Measurements from ENCODE around the gene KRT2. TPM values are rescaled to one million over a fixed set of nuclear protein-coding genes. Genes with fewer than 3 reads are reported as not detected.

The KRT2 gene
- total and polyA plus RNA-seq, 10 of the 15 experiments (the other 5 are each of a cell fraction or from before 2014, with no cell fraction given), result 0.08 to 0.12 TPM; not detected in 8

DNA sequence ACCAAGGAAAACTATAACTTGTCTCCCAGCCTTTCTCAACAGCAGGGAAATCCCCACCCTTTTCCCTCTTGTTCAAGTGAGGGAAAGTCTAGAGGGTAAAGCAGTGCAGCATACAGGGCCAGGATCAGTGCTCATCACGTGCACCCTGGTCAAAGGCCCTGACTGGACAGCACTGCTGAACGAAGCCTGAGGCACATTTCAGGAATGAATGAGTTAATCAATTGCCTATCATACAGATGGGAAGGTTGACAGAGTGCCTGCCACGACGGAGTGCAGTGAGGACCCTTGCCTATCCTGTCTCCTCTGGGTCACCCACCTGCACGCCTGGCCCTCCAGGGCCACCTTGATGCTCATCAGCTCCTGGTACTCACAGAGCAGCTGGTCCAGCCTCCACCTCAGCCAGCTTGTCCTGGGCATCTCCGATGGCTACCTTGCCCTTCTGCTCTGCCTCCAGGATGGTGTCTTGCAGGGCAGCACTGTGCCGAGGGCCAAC lies 22.0 kb downstream of the KRT2 start (continued):
- TF ChIP-seq, protein P1, sequence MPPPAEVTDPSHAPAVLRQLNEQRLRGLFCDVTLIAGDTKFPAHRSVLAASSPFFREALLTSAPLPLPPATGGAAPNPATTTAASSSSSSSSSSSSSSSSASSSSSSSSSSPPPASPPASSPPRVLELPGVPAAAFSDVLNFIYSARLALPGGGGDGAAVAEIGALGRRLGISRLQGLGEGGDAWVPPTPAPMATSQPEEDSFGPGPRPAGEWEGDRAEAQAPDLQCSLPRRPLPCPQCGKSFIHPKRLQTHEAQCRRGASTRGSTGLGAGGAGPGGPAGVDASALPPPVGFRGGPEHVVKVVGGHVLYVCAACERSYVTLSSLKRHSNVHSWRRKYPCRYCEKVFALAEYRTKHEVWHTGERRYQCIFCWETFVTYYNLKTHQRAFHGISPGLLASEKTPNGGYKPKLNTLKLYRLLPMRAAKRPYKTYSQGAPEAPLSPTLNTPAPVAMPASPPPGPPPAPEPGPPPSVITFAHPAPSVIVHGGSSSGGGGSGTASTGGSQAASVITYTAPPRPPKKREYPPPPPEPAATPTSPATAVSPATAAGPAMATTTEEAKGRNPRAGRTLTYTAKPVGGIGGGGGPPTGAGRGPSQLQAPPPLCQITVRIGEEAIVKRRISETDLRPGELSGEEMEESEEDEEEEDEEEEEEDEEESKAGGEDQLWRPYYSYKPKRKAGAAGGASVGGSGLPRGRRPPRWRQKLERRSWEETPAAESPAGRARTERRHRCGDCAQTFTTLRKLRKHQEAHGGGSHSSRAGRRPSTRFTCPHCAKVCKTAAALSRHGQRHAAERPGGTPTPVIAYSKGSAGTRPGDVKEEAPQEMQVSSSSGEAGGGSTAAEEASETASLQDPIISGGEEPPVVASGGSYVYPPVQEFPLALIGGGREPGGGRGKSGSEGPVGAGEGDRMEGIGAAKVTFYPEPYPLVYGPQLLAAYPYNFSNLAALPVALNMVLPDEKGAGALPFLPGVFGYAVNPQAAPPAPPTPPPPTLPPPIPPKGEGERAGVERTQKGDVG (CRISPR knock-in tag; IDR thresholded peaks at IDR 0.05), result no peak
- no peak for TF ChIP-seq IRF4 (IDR thresholded peaks at IDR 0.05; ENCODE audit: low read depth, low read length)
- TF ChIP-seq POLR2AphosphoS5 (IDR thresholded peaks at IDR 0.05; ENCODE audit: low read length), result no peak
- TF ChIP-seq, protein P2, sequence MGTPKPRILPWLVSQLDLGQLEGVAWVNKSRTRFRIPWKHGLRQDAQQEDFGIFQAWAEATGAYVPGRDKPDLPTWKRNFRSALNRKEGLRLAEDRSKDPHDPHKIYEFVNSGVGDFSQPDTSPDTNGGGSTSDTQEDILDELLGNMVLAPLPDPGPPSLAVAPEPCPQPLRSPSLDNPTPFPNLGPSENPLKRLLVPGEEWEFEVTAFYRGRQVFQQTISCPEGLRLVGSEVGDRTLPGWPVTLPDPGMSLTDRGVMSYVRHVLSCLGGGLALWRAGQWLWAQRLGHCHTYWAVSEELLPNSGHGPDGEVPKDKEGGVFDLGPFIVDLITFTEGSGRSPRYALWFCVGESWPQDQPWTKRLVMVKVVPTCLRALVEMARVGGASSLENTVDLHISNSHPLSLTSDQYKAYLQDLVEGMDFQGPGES (IDR thresholded peaks at IDR 0.05), result no peak

DNA sequence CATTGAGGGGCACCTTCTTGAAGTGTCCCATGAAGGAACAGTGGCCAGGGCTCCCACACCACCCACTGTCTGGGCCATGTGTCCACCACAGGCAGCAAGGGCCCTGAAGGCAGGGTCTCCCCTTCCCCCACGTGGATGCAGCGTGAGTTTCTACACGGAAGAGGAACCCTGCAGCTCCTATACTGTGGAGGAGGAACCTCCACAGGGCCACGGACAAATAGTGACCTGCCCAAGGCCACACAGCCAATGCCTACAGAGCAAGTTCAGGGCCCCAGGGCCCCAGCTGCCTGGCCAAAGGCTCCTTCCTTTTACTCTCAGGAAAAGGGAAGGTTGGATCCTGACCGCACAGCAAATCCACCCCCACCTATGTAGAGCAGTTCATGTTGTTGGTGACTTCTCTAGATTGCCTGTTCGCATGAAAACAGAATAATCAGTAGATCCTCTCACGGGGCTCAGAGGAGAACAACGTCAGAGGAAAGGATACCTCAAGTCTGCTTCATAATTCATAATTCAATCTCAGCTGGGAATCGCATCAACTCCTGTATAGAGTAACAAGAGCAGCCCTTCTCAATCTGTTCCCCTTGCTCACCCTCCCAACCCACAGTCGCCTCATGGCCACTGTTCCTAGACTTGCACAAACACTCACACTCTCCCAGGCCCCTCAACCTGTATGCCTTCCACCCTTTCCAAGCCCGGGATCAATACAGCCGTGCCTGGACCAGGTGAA lies 22.6 kb downstream of the KRT2 start:
- H3K36me3 ChIP-seq (ENCODE audit: control insufficient read depth in 2 of 2, insufficient read depth in 2 of 2, low read length in 1 of 2), result no peaks in the 10 kb centered on the region

More for the DNA sequence above, 22.6 kb downstream of the KRT2 start:
- DNase-seq (ENCODE audit: low read depth, low spot score) (no peak), FAIRE-seq (no peak), ATAC-seq (no peak)
- H3K4me2 ChIP-seq (ENCODE audit: control insufficient read depth, insufficient read depth), result no peak overlapping the region
- WGBS (ENCODE audit: insufficient coverage, insufficient replicate concordance, low lambda C conversion rate, missing lambda C conversion rate), result 12% methylated on average over 12 of the region's 12 CpGs
- no TSS peak for BruUV-seq (replicated peaks)
- ChIA-PET SMC1A (ENCODE audit: uncharacterized antibody, unreplicated experiment) (no interaction called here), RAD21 (ENCODE audit: unreplicated experiment) (no interaction called here), CTCF (interaction anchor here (0.6 kb wide), 1 partner anchor 241 kb away, joined by 3 read pairs; no protein-coding TSS in a partner anchor), POLR2A (no interaction called here)
- H3K27ac ChIP-seq (ENCODE audit: control insufficient read depth, insufficient read depth), result no peak overlapping the region
- intact Hi-C loops (cut with micrococcal nuclease; ENCODE audit: unreplicated experiment), result no loop called here
- no peak overlapping the region for H2AFZ ChIP-seq (ENCODE audit: control insufficient read depth, low read depth, low read length)
- no peaks in the 10 kb centered on the region for H3K79me2 ChIP-seq (ENCODE audit: control insufficient read depth, insufficient read depth, low read length)
- H3K4me3 ChIP-seq, result no peak overlapping the region
- H3K4me1 ChIP-seq (ENCODE audit: control insufficient read depth, insufficient read depth, low read length), result no peaks in the 10 kb centered on the region
- H3K9me3 ChIP-seq (replicated peaks; ENCODE audit: control insufficient read depth, insufficient read depth, low read length), result no peaks in the 10 kb centered on the region
- H4K20me1 ChIP-seq (ENCODE audit: control insufficient read depth, insufficient read depth), result no peaks in the 10 kb centered on the region
- in situ Hi-C loops (cut with MboI), result no loop called here
- peaks cover 0 to 2% of the 10 kb centered on the region in 2 experiments; a peak in 2 of 4 replicates for H3K27me3 ChIP-seq (replicated peaks in 1 of 2; ENCODE audit: control insufficient read depth in 2 of 2, insufficient read depth in 2 of 2, low read length in 1 of 2)
- no peak overlapping the region for H3K9ac ChIP-seq (ENCODE audit: control insufficient read depth, insufficient read depth, low read length)
- TF ChIP-seq, protein P3, sequence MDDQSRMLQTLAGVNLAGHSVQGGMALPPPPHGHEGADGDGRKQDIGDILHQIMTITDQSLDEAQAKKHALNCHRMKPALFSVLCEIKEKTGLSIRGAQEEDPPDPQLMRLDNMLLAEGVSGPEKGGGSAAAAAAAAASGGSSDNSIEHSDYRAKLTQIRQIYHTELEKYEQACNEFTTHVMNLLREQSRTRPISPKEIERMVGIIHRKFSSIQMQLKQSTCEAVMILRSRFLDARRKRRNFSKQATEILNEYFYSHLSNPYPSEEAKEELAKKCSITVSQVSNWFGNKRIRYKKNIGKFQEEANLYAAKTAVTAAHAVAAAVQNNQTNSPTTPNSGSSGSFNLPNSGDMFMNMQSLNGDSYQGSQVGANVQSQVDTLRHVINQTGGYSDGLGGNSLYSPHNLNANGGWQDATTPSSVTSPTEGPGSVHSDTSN (IDR thresholded peaks at IDR 0.05; ENCODE audit: insufficient replicate concordance, low read depth, low read length), result no peak
- TF ChIP-seq MTA2 (IDR thresholded peaks at IDR 0.05; ENCODE audit: low read depth) (no peak), RELA (IDR thresholded peaks at IDR 0.05; ENCODE audit: borderline replicate concordance, partially characterized antibody) (no peak), CBX5 (IDR thresholded peaks at IDR 0.05; ENCODE audit: low read depth) (no peak), IKZF1 (conservative IDR thresholded peaks at IDR 0.05) (no peak), MEF2A (IDR thresholded peaks at IDR 0.05; ENCODE audit: insufficient read depth, low read depth, low read length) (no peak)
- TF ChIP-seq, protein P4, sequence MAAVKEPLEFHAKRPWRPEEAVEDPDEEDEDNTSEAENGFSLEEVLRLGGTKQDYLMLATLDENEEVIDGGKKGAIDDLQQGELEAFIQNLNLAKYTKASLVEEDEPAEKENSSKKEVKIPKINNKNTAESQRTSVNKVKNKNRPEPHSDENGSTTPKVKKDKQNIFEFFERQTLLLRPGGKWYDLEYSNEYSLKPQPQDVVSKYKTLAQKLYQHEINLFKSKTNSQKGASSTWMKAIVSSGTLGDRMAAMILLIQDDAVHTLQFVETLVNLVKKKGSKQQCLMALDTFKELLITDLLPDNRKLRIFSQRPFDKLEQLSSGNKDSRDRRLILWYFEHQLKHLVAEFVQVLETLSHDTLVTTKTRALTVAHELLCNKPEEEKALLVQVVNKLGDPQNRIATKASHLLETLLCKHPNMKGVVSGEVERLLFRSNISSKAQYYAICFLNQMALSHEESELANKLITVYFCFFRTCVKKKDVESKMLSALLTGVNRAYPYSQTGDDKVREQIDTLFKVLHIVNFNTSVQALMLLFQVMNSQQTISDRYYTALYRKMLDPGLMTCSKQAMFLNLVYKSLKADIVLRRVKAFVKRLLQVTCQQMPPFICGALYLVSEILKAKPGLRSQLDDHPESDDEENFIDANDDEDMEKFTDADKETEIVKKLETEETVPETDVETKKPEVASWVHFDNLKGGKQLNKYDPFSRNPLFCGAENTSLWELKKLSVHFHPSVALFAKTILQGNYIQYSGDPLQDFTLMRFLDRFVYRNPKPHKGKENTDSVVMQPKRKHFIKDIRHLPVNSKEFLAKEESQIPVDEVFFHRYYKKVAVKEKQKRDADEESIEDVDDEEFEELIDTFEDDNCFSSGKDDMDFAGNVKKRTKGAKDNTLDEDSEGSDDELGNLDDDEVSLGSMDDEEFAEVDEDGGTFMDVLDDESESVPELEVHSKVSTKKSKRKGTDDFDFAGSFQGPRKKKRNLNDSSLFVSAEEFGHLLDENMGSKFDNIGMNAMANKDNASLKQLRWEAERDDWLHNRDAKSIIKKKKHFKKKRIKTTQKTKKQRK (IDR thresholded peaks at IDR 0.05; ENCODE audit: low read depth, low read length), result no peak

All from GM12878 (cell line).